Measurements from ENCODE around the gene NTSR1.

NTSR1 gene

DNA sequence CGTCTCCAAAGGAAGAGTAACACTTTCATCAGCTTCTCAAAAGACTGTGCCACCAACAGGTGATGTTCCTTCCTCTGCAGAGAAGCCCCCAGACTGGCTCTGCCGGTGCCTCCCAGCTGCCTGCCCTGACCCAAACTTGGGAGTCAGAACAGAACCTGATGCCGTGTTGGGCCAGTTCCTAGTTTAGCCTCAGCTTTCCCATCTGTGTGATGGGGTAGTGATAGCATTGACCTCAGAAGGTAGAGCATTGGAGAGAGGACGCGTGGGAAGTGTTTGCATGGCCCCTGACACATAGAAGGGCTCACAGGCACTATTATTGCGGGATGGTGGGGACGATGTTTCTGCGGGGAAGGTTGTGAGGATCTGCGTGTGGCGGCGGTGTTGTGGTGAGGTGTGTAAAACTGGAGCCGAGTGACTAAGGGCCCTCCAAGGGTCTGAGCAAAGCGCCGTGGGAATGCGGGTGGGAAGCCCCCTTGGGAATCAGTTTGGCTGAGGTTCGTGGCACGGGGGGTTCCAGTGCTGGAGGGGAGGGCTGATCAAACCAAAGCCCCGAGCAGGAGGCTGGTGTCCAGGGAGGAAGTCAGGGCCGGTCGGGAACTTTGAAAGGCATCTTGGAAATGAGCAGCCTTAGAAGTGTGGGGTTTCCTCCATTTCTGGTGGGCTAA, 1.7 kb downstream of the NTSR1 start:
- DNase-seq: no peak

GRCh38 chr20:62710886-62711702, 2.5 kb downstream of the NTSR1 start:
- DNase-seq: peak; percentile 50 to 58

GRCh38 chr20:62711703-62712101, 3.1 kb downstream of the NTSR1 start:
- DNase-seq: no peak

- DNase-seq: no peak
Observed at GRCh38 chr20:62712606-62713005, 4.0 kb downstream of the NTSR1 start.

- DNase-seq: no peak
Observed at GRCh38 chr20:62714006-62714405, 5.4 kb downstream of the NTSR1 start.

DNA sequence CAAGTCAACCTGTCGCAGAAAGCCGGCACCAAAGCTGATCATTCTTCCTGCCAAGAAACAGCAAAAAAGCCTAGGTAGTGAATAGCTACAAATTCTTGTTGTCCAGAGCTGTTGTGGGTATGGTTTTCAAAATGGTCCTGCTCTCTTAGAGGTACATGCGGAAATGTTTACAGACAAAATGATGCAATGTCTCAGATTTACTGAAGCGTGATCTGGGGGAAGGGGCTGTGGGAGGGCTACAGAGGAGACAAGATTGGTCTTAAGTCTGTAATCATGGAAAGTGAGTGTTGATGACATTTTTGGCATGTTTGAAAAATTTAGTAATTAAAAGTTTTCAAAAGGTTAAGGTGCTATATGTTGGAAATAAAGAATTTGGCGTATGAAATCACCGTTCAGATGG, 6.2 kb downstream of the NTSR1 start:
- DNase-seq: no peak

DNA sequence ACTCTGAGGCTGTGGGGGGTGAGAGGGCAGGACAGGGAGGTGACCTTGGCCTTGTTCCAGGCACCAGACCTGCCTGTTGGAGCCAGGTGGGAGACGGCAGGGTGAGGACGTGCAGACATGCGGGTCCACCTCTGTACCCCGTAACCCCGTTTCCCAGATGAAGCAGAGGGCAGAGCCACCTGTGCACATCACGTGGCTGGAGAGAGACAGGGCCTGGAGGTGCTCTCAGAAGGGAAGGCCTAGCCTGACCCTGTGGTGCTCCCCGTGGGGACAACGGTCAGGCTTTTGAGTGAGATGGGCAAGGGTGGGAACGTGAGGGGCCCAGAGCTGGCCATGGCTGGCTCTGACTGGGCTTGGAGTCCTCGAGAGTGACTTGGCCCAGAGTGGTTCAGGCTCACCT, 6.6 kb downstream of the NTSR1 start:
- DNase-seq: no peak

DNA sequence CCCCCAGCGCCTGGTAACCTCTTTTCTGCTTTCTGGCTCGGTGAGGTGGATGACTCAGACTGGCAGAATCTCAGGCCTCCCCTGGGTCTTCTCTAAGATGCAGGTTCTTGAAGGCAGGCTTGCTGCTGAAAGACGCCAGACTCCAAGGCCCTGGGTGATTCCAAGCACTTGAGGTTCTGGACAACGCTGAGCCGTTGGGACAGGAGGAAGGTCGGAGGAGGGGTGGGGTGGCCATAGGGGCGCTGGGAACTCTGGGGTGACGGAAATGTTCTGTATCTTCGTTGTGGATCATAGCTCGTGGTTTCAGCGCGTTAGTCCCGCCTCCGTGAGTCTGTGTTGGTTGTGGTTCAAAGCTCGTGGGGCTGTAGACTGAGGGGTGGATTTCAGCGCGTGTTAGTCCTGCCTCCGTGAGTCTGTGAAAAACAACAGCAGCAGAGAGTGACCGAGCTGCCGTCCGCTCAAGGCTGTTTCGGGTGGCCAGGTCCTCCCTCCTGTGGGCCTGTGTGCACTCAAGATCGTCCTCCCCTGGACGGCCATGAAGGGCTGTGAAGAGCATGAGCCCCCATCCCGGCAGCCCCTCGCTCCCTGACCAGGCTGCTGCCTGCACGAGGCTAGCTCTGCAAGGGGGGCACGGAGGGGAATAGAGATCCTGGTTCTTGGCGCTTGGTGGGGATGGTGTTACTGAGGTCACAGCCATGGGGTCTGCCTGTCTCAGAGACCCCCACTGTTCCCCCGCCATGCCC, 7.7 kb downstream of the NTSR1 start:
- no peak for DNase-seq

DNA sequence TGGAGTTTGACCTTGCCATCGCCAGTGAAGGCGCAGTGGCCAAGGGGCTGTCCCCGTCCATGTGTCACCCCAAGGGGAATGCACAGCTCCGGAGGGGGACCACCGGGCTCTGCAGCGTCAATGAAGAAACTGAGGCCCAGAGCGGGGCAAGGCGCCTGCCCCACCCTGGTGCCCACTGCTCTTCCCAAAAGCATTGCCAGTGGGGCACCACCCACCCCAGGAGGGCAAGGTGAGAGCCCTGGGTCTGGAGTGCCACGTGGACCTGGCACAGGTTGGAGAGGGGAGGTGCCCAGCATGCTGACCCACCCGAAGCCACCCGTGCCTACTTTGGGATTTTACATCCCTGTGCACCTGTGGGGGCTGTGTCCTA, 8.3 kb downstream of the NTSR1 start:
- no peak for DNase-seq

DNA sequence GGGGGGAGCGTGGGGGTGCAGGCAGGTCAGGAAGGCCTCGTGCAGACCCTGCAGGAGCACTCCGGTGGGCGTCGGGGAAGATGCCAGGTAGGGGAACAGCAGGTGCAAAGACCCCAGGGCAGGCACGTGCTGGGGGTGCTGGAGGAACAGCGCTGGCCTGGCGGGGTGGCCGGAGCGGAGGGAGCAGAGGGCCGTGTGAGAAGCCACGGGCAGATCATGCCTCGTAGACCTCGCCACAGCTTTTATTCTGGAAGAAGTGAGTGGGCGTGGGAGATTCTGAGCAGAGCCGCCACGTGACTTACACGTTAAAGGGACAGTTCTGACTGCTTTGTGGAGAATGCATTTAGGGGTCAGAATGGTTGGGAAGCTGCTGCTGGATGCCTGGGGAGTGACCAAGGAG, 9.3 kb downstream of the NTSR1 start:
- no peak for DNase-seq

DNA sequence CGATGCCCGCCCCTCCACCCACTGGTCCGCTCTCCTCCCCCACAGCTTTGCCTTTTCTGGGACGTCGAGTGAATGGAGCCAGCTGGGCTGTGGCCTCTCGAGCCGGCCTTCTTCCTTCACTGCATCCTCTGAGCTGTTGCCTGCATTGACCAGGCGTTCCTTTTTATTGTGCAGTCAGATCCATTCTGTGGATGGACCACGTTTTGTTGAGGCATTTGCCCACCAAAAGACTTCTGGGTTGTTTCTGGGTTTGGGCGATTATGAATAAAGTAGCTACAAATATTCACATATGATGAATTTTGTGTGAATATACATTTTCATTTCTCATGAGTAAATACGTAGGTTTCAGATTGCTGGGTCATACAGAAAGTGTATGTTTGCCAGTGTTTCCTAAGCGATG, 9.9 kb downstream of the NTSR1 start:
- DNase-seq: no peak

- no peak for DNase-seq
Observed at GRCh38 chr20:62719250-62719935, 10.8 kb downstream of the NTSR1 start.

- no peak for DNase-seq
Observed at GRCh38 chr20:62721511-62722370, 13.1 kb downstream of the NTSR1 start.

DNA sequence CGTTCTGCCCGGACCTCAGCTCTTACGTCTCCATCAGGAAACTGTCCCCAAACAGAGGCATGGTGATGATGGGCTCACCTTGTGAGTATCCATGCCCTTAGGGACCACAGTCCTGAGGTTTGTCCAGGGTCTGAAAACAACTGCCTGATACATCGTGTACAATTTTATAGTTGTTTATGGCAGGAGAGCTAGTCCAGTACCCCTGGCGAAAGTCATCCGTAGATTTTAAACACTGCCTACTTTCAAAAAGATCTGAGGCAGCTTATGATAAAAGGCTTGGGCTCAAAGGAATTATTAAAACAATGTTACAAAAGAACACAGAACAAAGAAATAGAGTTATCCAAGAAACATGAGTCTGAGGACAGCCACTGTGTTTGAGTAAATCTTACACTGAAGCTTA, 14.0 kb downstream of the NTSR1 start:
- DNase-seq: no peak

DNA sequence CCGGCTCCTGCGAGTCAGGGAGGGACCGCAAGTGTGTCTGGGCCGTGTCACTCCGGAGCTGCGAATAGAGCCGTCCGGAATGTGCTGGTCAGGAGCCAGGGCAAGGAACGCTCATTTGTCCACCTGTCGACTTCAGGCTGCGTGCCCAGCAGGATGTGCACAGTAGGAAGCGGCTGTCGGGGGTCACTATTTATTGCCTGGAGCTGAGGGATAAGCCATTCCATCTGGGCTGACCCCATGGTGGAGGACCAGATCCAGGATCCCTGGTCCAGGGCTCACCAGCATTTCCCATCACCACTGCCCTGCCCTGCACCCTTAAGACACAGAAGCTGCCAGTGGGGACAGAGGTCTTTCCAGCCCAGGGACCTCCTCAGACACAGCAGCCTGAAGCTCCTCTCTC, 14.7 kb downstream of the NTSR1 start:
- DNase-seq: no peak

DNA sequence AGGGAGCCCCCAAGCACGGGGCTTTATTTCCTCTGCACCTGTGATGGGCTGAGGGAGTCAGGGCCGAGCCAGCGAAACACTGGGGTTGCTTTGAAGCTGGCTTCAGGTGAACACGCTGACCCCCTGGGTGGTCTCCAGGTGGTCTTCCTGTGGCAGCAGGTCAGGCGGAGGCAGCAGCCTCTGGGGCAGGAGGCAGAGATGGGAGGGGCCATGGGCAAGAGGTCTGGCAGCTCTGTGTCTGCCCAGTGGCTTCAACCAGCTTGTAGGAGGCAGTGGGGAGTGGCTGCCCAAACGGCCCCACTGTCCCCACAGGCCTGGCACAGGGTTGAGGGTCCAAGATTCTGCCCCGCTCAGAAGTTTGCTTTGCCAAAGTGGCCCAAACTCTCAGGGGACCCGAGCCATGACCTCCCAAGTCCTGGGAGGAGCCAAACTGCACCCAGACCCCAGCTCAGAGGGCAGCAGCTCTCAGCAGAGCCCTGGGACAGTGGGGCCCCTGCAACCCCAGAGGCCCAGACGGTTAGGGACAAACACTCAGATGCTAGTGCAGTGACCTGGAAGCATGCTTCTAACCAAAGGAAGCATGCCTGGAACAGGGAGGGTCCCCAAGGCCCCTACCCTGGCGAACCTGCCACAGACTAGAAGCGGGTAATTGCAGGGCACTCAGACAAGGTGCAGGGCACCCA, 15.3 kb downstream of the NTSR1 start:
- no peak for DNase-seq

DNA sequence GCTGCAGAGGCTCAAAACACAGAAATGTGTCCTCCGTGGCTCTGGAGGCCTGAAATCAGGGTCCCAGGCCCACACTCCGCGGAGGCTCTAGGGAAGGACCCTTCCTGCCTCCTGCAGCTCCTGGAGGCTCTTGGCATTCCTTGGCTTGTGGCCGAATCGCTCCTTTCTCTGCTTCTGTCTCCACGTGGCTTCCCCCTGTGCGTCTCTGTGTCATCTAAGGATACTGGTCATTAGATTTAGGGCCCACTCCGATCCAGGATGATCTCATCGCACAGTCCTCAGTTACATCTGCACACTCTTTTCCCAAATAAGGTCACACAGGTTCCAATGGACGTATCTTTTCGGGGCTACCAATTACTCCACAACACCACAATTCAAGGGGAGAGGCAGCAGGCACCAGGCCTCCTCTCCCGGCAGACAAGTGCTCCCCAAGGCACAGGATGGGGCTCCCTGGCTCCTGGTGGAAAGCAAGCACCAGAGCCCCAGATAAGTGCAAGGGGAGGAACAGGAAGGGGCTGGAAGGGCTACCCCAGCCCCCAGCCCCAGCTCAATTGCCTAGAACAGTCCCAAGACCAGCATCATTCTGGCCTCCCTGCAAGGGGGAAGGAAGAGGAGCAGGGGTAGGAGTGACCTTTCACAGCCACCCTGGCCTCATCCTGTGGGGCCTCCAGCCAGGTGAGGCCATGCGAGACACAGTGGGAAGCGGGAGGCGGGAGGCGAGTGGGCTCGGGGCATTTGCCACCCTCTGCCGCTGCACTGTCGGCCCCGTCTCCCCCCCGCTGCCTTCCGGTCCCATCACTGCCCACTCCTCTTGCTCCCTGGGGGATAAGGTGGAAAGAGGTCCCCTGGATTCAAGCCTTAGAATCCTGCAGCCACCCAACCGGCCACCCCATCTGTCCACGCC, 16.3 kb downstream of the NTSR1 start:
- DNase-seq: no peak

- DNase-seq: no peak
Observed at GRCh38 chr20:62725596-62726268, 17.1 kb downstream of the NTSR1 start.

- no peak for DNase-seq
Observed at GRCh38 chr20:62726276-62726675, 17.6 kb downstream of the NTSR1 start.

Measured in inflammatory macrophage (primary cell).